DOHH2 (cell line): ENCODE measurements around the gene PTPN22.
A peak's percentile ranks its signal among the peaks of the same experiment; 100 is the strongest.

ENCODE experiments used
- H3F3A ChIP-seq: fragments of 200-600 bp; sonication (generic), shearing (Covaris generic); 2 replicates; pipeline ENCODE4 v1.6.0; 2016; ENCODE audit warnings: antibody characterized with exemption, mild to moderate bottlenecking; ENCODE audit not compliant: control insufficient read depth, insufficient read depth
- H3K27ac ChIP-seq: fragments of 200-600 bp; sonication (generic); 2 replicates; pipeline ENCODE4 v1.5.1; 2014; ENCODE audit warnings: low read depth, mild to moderate bottlenecking, low read length, moderate library complexity
- H3K27me3 ChIP-seq: fragments of 200-600 bp; sonication (generic); 2 replicates; pipeline ENCODE4 v1.6.1; 2014; ENCODE audit warnings: mild to moderate bottlenecking, low read length, mixed read lengths; ENCODE audit not compliant: control insufficient read depth
- H3K36me3 ChIP-seq: fragments of 200-600 bp; sonication (generic); 2 replicates; pipeline ENCODE4 v1.6.1; 2014; ENCODE audit warnings: mild to moderate bottlenecking, low read length, moderate library complexity, mixed read lengths; ENCODE audit not compliant: control insufficient read depth
- H3K4me1 ChIP-seq: fragments of 200-600 bp; sonication (generic); 2 replicates; pipeline ENCODE4 v1.6.1; 2014; ENCODE audit warnings: mild to moderate bottlenecking, low read length, mixed read lengths; ENCODE audit not compliant: control insufficient read depth
- H3K4me2 ChIP-seq: fragments of 200-600 bp; sonication (generic); 2 replicates; pipeline ENCODE4 v1.6.0; 2014; ENCODE audit warnings: mild to moderate bottlenecking, low read length, moderate library complexity
- H3K4me3 ChIP-seq: fragments of 200-600 bp; sonication (generic); 2 replicates; pipeline ENCODE4 v1.5.1; 2014; ENCODE audit warnings: mild to moderate bottlenecking, low read length, mixed read lengths
- H3K79me2 ChIP-seq: fragments of 200-600 bp; sonication (generic); 2 replicates; pipeline ENCODE4 v1.6.1; 2014; ENCODE audit warnings: mild to moderate bottlenecking, low read length, mixed read lengths; ENCODE audit not compliant: control insufficient read depth
- H3K9me2 ChIP-seq: fragments of 200-600 bp; sonication (generic); replicated peaks from 2 replicates; pipeline ENCODE4 v1.6.1; 2014; ENCODE audit warnings: mild to moderate bottlenecking, low read length, mixed read lengths; ENCODE audit not compliant: control insufficient read depth
- H3K9me3 ChIP-seq: fragments of 200-600 bp; sonication (generic); 2 replicates; pipeline ENCODE4 v1.6.1; 2014; ENCODE audit warnings: antibody characterized with exemption, low read length, mixed read lengths; ENCODE audit not compliant: control insufficient read depth, insufficient read depth
- H4K20me1 ChIP-seq: fragments of 200-600 bp; sonication (generic); 2 replicates; pipeline ENCODE4 v1.6.0; 2014; ENCODE audit warnings: low read depth, mild to moderate bottlenecking, antibody characterized with exemption, low read length, moderate library complexity; ENCODE audit not compliant: control insufficient read depth, insufficient read depth
- EZH2phosphoT487 ChIP-seq: fragments of 200-600 bp; sonication (generic); IDR thresholded peaks from 2 replicates; pipeline ENCODE4 v1.6.1; 2017; ENCODE audit warnings: borderline replicate concordance, mild to moderate bottlenecking, antibody characterized with exemption, low read length, moderate library complexity, mixed read lengths
- TF ChIP-seq, protein P1 (sequence below): fragments of 200-600 bp; sonication (generic); IDR thresholded peaks from one replicate; pipeline ENCODE4 v1.5.1; 2014; ENCODE audit warnings: antibody characterized with exemption, mild to moderate bottlenecking, low read depth, low read length; ENCODE audit not compliant: poor library complexity, severe bottlenecking

PTPN22 gene

DNA sequence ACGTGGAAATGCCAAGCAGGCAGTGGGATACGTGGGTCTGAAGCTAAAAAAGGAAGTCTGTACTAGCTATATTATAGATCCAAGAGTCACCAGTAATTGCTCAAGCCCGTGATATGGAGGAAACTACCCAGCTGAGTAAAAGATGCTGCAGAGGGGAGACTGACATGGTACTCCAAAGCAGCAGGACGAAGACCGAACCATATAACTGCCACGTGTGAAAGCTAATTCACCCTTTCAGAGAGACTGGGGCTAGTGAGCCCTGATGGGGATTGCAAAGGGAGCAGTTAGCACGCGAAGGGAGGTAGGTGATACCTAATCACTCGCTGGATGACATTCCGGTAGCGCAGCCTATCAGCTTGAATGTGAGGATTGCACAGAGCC lies 32.8 kb upstream of the PTPN22 start:
- no peaks in the 10 kb centered on the region for H4K20me1 ChIP-seq
- H3K27ac ChIP-seq: peak overlapping the region; percentile 67
- no peaks in the 10 kb centered on the region for H3K27me3 ChIP-seq
- H3F3A ChIP-seq: no peaks in the 10 kb centered on the region
- H3K4me1 ChIP-seq: peaks cover 26% of the 10 kb centered on the region
- H3K9me3 ChIP-seq: no peaks in the 10 kb centered on the region
- peaks cover 71% of the 10 kb centered on the region for H3K36me3 ChIP-seq
- H3K4me3 ChIP-seq: peak overlapping the region; percentile 82
- peaks cover 64% of the 10 kb centered on the region for H3K79me2 ChIP-seq
- no peaks in the 10 kb centered on the region for H3K9me2 ChIP-seq
- H3K4me2 ChIP-seq: peak overlapping the region; percentile 58
- TF ChIP-seq, protein P1, sequence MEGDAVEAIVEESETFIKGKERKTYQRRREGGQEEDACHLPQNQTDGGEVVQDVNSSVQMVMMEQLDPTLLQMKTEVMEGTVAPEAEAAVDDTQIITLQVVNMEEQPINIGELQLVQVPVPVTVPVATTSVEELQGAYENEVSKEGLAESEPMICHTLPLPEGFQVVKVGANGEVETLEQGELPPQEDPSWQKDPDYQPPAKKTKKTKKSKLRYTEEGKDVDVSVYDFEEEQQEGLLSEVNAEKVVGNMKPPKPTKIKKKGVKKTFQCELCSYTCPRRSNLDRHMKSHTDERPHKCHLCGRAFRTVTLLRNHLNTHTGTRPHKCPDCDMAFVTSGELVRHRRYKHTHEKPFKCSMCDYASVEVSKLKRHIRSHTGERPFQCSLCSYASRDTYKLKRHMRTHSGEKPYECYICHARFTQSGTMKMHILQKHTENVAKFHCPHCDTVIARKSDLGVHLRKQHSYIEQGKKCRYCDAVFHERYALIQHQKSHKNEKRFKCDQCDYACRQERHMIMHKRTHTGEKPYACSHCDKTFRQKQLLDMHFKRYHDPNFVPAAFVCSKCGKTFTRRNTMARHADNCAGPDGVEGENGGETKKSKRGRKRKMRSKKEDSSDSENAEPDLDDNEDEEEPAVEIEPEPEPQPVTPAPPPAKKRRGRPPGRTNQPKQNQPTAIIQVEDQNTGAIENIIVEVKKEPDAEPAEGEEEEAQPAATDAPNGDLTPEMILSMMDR: no peak
- no peak for TF ChIP-seq EZH2phosphoT487

DNA sequence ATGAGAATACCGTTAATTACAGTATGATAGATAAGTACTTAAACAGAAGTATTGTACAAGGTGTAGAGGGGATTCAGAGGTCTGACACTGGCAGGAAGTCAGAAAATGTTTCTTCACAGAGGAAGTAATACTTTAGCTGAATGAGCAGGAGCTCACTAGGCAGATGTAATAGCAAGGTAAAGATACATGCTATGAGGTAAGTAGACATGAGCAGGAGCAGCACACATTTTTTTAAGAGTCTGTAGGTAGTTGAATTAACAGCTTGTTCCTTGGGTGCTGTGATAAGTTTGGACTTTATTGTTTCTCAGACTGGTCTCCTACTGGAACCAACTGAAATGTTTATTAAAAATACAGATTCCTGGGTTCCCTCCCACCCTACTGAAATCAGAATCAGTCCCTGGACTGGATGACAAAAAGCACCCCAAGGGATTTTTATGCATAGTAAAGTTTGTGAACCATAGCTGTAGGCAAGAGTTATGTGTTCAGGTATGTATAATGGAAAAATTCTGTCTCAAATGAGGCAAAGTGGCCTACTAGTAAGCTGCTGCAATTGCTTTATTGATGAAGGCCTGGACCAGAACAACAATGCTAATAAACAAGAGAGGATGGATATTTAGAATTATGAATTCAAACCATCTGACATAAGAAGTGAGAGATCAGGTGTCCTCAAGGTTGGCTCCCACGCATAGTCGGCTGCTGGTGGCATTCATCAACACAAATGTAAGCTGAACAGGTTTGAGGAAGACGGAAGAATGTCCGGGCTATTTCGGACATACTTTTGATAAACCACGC lies 32.2 kb upstream of the PTPN22 start:
- peaks cover 26% of the 10 kb centered on the region for H3K4me1 ChIP-seq
- H3K4me2 ChIP-seq: peak overlapping the region; percentile 58
- no peaks in the 10 kb centered on the region for H3K9me3 ChIP-seq
- no peaks in the 10 kb centered on the region for H4K20me1 ChIP-seq
- H3K27me3 ChIP-seq: no peaks in the 10 kb centered on the region
- H3K79me2 ChIP-seq: peaks cover 64% of the 10 kb centered on the region
- H3K4me3 ChIP-seq: peak overlapping the region; percentile 82
- no peak for TF ChIP-seq EZH2phosphoT487
- TF ChIP-seq, protein P1: no peak
- H3K9me2 ChIP-seq: no peaks in the 10 kb centered on the region
- H3K27ac ChIP-seq: peak overlapping the region; percentile 67
- no peaks in the 10 kb centered on the region for H3F3A ChIP-seq
- H3K36me3 ChIP-seq: peaks cover 72% of the 10 kb centered on the region

DNA sequence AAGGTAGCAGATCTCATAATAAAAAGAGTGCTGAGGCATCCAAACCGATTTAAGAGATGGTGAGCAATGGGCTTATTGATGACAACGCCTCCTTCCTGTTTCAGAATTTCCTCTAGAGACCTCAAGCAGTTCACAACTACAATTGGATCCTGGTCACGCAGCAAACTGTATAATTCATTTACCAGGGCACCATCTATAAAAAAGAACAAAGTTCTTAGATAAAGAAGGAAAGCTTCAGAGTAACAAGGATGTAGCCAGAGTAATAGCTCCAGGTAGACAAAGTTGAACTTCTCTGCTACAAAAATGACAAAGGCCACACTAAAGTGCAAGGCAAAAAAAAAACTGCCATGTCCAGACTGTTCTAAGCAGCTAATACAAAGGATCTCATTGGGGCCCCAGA lies 29.7 kb upstream of the PTPN22 start:
- Histone ChIP-seq H3K27ac (no peak overlapping the region), H3K79me2 (peaks cover 47% of the 10 kb centered on the region), H3K9me3 (no peaks in the 10 kb centered on the region), H4K20me1 (no peaks in the 10 kb centered on the region), H3K36me3 (peaks cover 75% of the 10 kb centered on the region), H3K27me3 (no peaks in the 10 kb centered on the region), H3K9me2 (no peaks in the 10 kb centered on the region), H3K4me2 (no peak overlapping the region), H3K4me3 (no peak overlapping the region), H3K4me1 (peaks cover 18% of the 10 kb centered on the region), H3F3A (no peaks in the 10 kb centered on the region)
- no peak for TF ChIP-seq EZH2phosphoT487
- TF ChIP-seq, protein P1: no peak
